Stimulated activated CD4-positive, alpha-beta T cell treated with anti-CD3 and anti-CD28 coated beads, Interleukin-4, amount 100 ng/mL, for 1 hour (primary cell): ENCODE measurements around the gene SCUBE3.

ENCODE experiments used
- DNase-seq: peaks from one replicate; pipeline ENCODE4 v3.0.0-alpha.2; 2020

Gene SCUBE3

DNA sequence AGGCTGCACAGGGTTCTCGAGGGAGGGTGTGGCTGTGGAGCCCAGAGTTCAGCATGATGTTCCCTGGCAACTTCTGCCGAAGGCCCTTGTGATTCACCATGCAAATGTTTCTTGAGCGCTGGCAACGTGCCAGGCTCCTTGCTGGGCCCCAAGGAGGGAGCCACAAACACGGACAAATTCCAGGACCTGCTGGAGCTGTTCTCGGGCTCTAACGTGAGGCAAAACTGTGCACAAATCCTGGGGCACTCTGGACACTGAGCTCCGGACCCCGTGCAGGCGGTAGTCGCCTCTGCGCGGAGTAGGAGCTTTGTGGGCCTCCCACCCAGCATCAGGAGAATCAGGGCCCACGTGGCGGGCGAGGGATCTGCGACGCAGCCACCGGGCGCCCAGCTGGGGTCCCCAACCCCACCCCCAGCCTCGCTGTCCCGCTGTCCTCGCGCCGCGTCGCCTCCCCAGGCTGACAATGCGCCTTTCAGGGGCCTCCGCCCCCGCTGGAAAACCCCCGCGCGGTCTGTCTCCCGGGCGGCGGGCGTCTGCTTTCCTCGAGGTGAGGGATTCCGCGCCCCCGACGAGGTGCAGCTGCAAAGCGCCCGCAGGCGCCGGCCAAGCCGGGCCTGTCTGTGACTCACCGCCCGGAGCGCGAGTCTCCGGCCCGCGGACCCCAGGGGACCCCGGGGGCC is 31.7 kb upstream of the SCUBE3 start:
- no peak for DNase-seq

DNA sequence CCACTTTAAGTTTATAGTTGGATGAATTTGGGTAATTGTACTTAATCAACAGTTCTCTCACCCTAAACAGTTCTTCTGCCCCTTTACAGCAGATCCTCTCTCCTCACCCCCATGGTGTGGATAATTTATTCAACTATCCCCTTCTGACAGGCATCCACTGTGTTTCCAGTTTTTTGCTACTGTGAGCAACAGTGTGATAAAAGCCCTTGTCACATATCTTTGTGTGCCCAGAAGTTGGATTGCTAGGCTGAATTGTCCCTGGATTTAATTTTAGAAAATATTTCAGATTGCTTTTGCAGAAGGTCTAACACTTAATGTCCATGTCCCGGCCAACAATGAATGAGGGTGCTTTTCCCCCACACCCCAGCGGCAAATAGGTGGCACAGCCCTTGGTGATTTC is 30.5 kb upstream of the SCUBE3 start:
- DNase-seq, result no peak

DNA sequence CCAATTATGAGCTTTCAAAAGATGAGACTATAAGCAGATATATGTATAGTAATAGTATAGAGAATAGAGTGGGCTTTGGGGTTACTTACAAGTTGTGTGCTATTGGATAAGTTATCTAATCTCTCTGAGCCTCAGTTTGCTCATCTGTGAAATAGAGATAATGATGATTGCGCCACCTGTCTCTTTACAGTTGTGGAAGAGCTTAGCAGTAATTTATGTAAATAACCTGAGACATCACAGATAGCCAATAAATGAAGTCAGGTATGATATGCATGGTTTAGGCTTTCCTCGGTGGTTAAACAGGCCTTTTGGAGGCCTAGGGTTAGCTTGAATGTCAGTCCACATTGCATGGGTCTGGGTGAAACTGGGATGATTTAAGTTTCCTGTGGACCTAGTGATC is 29.8 kb upstream of the SCUBE3 start:
- DNase-seq, result no peak

- DNase-seq, result no peak
Observed at GRCh38 chr6:35184580-35185301, 29.0 kb upstream of the SCUBE3 start.

GRCh38 chr6:35185302-35185681 is 28.5 kb upstream of the SCUBE3 start:
- no peak for DNase-seq

GRCh38 chr6:35185971-35186370 is 27.8 kb upstream of the SCUBE3 start:
- no peak for DNase-seq

DNA sequence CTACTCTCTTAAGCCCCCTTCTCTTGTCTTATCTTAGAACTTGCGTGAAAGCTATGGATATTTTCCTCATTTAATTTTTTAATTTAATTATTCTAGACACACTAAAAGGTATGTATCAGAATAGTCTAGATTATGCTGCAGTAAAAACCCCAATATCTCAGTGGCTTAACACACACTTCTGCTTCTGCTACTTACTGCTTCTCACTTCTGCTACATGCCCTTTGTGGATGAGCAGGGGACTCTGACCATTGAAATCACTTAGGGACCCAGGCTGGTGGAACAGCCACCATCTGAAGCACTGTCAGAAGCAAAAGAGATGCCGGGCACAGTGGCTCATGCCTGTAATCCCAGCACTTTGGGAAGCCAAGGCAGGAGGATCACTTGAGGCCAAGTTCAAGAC is 27.2 kb upstream of the SCUBE3 start:
- no peak for DNase-seq

DNA sequence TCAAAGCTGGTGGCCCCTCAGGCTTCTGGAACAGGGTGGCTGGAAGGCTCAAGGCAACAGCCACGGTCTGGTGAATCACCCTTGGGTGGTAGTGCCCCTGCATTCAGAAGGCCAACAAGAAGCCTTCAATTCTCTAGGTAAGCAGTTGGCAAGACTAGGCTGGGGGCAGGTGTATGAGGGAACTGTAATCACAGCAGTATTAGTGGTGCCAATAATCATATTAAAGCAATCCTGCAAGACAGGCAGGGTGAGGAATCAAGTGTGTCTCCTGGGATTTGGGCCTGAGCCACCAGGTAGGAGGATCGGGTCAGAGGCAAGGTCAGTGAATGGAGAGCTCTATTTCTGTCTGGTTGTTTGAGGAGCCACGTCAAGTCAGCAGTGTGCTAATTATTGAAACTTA is 24.9 kb upstream of the SCUBE3 start:
- DNase-seq, result no peak

- DNase-seq, result no peak
Observed at GRCh38 chr6:35190306-35190705, 23.4 kb upstream of the SCUBE3 start.

DNA sequence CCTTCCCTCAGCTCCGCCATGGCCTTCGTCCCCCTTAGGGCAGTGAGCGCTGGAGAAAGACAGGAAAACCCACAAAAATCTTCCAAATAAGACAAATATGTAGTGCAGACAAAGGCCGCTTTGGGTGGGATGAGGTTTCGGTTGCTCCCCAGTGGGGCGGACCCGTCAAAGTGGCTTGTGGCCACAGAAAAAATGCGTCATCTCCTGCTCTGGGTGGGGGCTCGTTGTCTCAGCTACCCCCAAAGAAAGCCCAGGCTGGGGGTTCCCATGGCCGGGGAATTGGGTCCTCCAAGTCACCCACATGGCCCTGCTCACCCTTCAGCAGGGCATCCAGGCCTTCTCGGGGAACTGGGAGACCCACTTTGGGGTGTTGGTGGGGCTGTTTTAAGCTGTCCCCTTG is 21.9 kb upstream of the SCUBE3 start:
- no peak for DNase-seq

DNA sequence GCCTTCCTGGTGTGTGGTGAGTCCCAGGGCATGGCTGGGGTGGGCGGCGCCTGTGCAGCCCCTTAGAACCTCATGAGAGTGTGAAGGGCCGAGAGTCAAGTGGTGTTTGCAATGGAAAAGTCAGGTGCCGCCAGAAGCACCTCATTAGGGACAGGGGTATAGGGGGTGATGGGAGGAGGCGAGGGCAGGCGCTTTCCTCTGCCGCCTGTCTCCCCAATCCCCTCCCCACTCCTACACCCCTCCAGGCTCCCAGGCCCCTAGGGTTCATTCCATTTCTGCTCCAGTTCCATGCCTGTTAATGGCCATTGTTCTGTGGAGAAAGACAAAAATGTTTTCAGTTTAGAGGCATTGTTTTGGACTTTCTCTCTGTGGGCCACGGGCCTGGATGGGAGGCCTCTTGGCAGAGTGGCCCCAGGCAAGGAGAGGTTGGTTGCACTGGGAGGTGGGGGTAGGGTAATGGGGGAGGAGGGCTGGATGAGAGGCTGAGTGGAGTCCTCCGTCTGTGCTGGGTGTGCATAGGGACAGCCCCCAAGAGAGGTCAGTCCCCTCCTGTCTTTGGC is 21.4 kb upstream of the SCUBE3 start:
- DNase-seq, result no peak

- no peak for DNase-seq
Observed at GRCh38 chr6:35194390-35194789, 19.4 kb upstream of the SCUBE3 start.

GRCh38 chr6:35195120-35195780 is 18.5 kb upstream of the SCUBE3 start:
- DNase-seq, result no peak

GRCh38 chr6:35197196-35197595 is 16.6 kb upstream of the SCUBE3 start:
- DNase-seq, result no peak

DNA sequence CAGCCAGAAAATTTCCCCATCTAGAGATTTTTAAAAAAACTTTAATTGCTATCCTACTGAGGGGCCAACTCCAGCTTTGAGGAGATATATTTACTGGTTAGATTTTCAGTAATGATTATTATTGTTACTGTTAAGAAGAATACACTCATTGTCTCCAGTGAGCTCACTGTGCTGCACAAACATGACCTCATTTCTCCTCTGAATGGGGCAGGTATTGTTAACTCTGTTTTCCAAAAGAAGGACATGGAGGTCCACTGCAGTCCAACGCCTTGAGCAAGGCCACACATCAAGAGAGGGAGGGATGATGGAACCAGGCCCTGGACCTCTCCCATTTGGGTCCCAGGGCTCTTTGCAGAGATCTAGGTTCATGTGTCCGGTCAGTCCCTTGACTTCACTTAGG is 13.9 kb upstream of the SCUBE3 start:
- DNase-seq, result no peak

GRCh38 chr6:35202066-35202546 is 11.7 kb upstream of the SCUBE3 start:
- no peak for DNase-seq

DNA sequence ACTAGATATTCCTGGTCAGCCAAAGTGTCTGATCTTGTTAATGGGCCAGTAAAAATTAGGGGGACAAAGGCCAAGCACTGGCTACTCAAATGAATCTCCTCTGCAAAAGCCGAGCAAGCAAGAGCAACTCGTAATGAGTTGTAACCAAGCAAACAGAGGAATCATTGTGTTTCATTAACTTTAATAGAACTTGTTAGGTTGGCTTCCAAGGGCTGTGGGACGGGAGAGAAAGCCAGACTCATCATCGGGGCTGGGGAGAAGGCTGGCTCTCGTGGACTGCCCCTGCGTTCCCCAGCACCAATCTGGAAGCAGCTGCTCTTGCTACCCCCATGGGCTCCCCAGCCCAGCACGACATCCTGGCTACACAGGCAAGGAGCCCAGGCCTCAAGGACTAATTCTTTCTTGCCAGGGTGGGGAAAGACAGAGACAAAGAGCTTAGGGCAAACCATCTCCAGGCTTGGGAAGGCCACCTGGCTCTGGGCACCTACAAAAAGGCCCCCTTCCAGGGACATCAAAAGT is 10.5 kb upstream of the SCUBE3 start:
- no peak for DNase-seq

- DNase-seq, result no peak
Observed at GRCh38 chr6:35203680-35204079, 10.1 kb upstream of the SCUBE3 start.

- no peak for DNase-seq
Observed at GRCh38 chr6:35206346-35206745, 7.4 kb upstream of the SCUBE3 start.

DNA sequence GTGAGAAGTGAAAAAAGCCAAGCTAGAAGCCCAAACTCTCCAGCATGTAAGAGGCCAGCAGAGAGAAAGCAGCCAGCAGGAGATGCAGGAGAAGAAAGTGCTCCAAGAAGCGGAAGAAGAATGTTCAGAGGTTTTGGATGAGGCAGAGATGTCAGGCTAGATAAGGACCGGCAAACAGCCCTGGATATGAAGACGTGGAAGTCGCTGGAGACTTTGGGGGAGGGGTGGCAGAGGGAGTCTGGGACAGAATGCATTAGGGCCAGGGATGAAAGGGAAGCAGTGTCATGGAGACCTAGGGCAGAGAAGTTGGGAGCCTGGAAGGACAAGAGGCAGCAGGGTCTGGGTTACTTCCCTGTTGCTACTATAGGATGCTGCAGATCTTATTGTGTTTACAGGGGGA is 5.3 kb upstream of the SCUBE3 start:
- no peak for DNase-seq

- no peak for DNase-seq
Observed at GRCh38 chr6:35209081-35209480, 4.7 kb upstream of the SCUBE3 start.

DNA sequence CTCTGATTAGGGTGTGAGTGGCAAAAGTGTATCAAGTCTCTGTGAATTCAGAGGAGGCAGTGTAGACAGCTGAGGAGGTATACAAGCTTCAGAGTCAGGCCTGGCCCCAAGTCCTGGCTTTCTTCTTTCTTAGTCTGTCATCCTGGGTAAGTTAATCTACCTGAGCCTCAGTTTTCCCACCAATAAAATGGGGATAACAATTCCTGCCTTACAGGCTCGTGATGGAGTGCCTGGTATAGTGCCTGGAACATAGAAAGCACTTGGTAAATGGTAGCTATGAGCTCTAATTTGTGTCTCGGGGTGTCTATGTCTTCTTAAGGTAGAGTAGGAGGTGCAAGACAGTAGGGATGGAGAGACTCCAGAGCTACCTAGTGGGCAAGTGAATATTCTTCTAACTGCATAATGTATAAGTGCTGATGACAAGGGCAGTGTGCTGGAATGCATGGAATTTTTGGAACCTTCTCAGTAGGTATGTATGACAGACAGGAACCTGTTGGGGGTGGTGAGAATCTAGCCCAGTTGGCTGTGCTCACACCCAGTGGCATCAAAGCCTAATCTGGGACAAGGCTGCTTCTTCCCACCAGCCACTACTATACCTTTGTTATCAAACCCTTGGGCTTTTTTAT is 4.0 kb upstream of the SCUBE3 start:
- DNase-seq, result no peak

GRCh38 chr6:35213298-35213791 is 411 bp upstream of the SCUBE3 start:
- no peak for DNase-seq
